IPS-18c (cell line): Measurements from ENCODE around the gene RAB33A.
A peak's percentile ranks its signal among the peaks of the same experiment; 100 is the strongest.

Experiments
- H3K4me3 ChIP-seq: 2 replicates; pipeline ENCODE4 v1.7.0; 2013; ENCODE audit warnings: low read depth, mild to moderate bottlenecking, low read length, moderate library complexity; ENCODE audit not compliant: insufficient read depth
- H3K9me3 ChIP-seq: one replicate; pipeline ENCODE4 v1.6.1; 2013; ENCODE audit warnings: mild to moderate bottlenecking, low read length, moderate library complexity; ENCODE audit not compliant: control insufficient read depth, insufficient read depth

The RAB33A gene

DNA sequence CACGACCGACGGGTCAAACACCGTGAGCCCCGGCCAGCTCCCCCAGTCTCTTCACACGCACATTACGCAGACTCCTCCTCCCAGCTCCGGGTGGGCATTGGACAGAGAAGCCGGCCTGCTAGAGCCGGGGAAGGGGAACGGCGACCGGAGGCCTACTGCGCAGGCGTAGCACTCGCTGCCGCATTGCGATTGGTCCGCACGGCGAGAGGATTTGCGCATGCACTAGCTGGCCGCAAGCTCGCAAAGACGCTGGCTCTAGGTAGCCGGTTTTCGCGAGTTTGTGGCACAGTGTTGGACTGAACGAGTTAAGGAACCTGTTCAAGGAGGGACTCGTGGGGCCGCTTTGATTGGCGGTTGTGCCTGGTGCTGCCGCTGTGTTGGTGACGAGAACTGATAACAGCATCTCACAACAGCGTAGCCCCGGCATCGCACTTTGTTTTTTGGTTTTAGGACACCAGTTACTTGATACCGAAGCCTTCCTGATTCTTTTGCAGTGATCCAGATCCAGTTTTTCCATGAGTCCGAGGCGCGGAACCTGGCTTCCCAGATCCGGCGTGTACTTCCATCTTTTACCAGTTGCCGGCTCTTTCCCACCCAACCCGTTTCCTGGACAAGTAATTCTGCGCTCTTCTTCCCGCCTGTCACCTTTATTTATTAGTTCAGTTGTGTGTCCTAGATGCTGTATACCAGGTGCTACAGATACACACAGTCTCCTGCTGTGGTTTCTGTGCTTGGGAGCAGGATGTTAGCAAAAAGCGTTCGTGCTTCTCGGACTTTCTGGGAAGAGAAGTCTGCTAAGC lies 5.9 kb upstream of the RAB33A start, which contains the start of gene AIFM1:
Gene AIFM1, minus strand, starts transcription at position 139 of the 800 bp plus-strand sequence. CDS start 185 bp downstream, outside the sequence.
- Histone ChIP-seq H3K9me3 (peaks cover 4% of the 10 kb centered on the region), H3K4me3 (peak within 1 kb of the TSS; percentile 69)

DNA sequence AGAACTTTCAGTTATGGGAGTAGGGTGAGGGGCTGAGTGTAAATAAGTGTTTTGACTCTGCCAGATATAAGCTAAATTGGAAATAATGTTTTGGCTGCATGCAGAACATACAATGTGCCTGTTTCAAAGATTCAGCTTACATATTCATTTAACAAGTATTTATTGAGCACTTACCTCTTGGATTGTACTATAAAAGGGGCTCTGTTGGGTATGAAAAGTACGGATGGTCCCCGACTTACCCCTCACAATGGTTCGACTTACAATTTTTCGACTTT lies 5.3 kb upstream of the RAB33A start:
- Histone ChIP-seq H3K9me3 (peaks cover 4% of the 10 kb centered on the region), H3K4me3 (peak overlapping the region; percentile 69; the same call in 1 of the 2 replicates)

DNA sequence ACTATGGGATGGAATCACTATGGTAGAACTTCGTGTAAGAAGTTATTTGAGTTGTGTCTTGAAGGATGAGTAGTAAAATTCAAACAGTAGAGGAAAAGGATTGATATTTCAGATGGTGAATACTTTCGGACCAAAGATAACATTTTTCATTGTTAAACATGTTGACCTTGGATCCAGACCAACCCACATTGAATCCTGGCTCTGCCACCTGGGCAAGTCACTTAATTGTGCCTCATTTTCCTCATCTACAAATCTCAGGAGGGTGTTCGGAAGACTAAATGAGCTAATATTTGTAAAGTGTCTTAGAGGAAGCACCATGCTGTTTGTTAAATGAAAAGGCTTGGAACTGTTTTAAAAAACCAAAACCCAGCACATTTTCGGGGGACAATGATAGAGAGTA lies 4.7 kb upstream of the RAB33A start:
- no peak overlapping the region for H3K4me3 ChIP-seq
- H3K9me3 ChIP-seq, result peaks cover 4% of the 10 kb centered on the region

DNA sequence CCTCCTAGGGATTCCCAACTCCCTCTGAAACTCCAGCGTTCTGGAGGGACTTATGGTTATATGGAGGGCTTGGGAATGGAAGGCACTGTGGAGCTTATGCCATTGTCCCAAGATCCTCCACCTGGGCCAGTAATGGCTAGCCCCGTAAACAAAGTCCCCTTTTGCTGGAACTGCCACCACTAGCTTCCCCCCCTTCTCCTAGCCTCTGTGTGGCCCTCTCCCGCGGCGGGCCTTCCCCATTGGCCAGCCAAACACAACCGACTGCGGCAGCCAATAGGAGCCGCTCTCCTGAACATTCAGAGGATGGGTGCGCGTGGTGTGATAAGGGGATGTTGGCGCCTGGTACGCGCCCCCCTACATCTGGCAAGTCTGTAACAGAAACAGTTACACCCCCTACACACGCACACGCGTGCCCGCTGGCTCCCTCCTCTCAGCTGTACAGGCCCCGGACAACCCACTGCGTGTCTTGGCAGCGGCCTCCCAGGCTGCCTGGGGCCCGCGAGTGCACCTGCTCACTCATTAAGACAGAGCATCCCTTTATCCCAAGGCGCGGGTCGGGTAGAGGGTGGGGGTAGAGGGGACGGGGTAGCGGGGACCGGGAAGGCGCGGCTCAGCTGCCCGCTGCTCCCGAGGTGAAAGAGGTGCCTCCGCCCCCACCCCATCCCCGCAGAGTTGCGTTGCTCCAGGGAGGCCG lies 863 bp upstream of the RAB33A start:
- peak overlapping the region; percentile 56 for H3K4me3 ChIP-seq

DNA sequence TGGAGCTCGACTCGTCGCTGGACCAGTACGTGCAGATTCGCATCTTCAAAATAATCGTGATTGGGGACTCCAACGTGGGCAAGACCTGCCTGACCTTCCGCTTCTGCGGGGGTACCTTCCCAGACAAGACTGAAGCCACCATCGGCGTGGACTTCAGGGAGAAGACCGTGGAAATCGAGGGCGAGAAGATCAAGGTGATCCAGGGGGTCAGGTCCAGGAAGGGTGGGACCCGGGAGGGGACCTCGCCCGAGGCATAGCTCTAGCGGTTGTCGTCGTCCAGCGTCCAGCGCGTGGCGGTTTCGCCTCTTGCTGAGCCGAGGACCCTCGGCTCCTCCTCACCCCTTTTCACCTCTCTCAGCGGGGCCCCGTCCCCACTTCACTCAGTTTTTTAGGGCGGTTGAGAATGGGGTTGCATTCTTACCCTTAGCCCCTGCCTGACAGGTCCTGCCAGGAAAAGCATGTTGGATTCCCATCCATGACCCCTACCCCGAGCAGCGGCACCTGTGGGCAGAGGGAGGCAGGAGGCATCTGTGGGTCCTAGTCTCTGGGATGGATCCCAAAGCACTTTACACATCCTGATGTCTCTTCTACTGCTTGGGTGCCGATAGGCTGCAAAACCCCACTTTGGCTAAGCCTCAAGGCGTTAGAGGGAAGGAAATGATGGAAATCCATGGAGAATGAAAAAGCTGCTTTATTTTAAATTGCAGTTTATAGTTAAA lies 524 bp downstream of the RAB33A start:
- H3K9me3 ChIP-seq, result peaks cover 2% of the 10 kb centered on the region
- H3K4me3 ChIP-seq, result peak overlapping the region; percentile 56

More for the DNA sequence above, 863 bp upstream of the RAB33A start:
- peaks cover 2% of the 10 kb centered on the region for H3K9me3 ChIP-seq

DNA sequence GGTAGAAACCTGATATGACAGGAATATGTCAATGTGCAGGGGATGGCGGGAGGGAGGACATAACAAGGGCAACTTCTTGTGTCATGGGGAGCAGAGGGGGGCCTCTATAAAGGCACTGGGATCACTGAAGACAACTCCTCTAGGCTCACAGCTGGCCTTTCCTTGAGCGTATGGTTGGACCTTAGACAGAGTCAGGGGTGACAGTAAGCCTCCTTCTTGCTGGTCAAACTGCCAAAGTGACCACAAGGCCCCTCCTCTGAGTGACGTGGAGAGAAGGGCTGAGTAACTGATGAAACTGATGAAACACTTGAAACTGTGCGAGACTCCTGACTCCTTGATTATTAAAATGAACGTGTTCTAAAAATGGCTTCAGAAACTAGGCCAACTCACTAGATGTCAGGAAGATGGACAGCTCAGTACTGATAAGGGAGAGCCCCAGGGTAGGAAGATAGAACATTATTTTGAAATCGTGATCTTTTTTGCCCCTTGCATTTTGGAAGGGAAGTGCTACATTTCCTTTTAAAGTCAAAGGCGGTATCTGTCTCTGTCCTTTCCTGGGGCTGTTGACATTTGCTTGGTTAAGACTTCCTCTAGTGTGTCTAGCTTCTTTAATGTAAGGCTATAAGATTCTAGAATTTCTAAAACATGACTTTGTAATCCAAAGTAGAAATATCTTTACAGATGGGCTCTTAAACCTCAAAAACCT lies 1.6 kb downstream of the RAB33A start:
- H3K9me3 ChIP-seq, result peaks cover 8% of the 10 kb centered on the region
- H3K4me3 ChIP-seq, result no peak overlapping the region

DNA sequence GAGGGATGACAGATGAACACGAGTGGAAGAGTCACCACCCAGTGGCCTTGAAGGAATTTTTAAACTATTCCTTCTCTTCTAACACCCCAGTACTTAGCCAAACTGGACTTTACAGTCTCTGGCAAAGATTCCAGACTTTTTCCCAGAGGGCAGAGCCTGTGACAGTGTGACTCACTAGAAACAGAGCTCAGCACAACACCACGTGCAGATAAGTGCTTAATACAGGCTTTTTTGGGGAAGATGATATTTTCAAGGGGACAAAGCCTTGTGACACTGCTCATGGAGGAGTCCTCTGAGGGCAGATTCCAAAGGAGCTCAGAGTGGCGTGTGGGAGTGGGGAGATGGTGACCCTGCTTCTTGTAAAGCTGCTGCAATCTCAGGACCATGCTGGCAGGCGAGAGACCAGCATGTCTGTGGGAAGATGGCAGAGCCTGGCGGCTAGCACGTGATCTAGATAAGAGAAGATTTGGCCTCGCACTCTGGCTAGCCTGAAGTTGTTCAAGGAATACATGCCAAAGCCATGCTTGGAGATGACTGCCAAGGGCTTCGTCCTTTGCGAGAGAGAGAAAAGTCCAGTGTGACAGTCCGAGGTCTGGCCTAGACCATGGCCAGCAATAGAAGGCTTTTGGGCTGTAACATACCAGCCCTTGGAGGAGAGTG lies 2.4 kb downstream of the RAB33A start:
- Histone ChIP-seq H3K9me3 (peaks cover 8% of the 10 kb centered on the region), H3K4me3 (no peak overlapping the region)

DNA sequence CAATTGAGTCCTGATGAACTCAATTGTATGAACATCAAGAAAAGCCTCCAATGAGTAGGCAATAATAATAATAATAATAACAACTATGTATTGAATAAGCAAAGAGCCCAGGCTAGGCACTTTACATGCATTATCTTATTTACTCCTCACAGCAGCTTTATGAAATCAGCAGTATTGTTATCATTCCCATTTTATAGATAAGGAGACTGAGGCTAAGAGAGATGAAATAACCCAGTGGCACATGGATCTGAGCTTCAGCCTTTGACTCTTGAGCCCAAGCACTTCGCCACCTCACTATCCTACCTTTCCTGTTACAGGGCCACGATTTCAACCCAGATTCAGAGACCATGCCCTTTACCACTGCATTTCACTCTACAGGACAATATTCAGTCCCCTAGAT lies 3.2 kb downstream of the RAB33A start:
- H3K9me3 ChIP-seq, result peaks cover 8% of the 10 kb centered on the region
- H3K4me3 ChIP-seq, result no peak overlapping the region

DNA sequence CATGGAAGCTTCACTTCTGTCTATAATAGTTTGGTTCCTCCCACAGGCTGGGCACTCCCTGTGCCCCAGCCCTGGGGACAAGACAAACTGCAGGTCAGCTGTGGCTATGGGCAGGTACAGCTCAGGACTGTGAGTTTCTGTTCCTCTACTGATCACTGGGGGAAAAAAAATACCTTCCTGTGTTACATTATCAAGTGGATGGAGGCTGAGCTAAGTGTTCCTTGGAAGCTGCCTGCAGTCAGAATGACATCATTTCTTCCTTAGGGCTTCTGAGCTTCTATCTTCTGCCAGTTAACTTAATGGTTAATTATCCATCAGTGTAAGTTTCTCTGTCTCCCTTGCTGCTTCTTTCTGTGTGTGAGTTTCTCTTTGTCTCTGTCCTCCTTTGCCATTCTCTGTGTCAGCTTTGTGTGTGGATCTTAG lies 4.6 kb downstream of the RAB33A start:
- Histone ChIP-seq H3K9me3 (peaks cover 8% of the 10 kb centered on the region), H3K4me3 (no peak overlapping the region)

DNA sequence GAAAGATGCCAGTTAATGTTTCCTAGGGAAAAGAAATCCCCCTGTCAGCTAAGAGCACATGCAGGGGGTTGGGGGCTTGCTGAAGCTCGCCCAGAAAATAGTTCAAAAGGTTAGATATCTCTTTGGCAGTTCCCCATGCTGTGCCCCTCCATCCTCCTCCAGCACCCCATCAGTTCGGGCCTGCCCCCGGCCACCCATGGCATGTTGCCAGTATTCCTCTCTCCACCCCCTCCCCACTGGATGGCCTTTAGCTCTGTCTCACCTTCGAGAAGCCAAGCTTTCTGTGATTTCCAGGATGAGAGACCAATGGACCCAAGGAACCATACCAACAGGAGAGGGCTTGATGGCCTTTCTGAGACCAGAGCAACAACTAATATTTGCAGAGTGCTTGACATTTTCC lies 5.2 kb downstream of the RAB33A start:
- Histone ChIP-seq H3K9me3 (peaks cover 8% of the 10 kb centered on the region), H3K4me3 (no peak overlapping the region)

DNA sequence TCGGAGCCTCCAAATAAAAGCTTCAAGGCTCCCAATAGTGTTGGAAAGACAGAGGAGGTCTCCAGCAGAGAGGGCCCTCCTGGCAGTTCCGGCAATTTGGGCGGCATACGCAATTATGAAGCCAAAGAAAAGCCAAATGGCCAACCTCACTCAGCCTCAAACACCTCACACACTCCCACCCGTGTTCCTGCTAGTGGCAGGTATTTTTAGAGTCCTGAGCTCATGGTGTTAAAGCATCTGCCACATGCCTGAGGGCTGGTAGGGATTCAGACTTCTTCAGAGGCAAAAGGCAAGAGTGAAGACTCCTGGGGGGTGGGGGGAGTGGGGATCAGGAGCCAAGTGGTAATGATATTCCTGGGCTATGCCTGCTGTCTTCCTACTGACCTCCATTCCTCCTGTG lies 7.4 kb downstream of the RAB33A start:
- peaks cover 10% of the 10 kb centered on the region for H3K9me3 ChIP-seq
- H3K4me3 ChIP-seq, result no peak overlapping the region

DNA sequence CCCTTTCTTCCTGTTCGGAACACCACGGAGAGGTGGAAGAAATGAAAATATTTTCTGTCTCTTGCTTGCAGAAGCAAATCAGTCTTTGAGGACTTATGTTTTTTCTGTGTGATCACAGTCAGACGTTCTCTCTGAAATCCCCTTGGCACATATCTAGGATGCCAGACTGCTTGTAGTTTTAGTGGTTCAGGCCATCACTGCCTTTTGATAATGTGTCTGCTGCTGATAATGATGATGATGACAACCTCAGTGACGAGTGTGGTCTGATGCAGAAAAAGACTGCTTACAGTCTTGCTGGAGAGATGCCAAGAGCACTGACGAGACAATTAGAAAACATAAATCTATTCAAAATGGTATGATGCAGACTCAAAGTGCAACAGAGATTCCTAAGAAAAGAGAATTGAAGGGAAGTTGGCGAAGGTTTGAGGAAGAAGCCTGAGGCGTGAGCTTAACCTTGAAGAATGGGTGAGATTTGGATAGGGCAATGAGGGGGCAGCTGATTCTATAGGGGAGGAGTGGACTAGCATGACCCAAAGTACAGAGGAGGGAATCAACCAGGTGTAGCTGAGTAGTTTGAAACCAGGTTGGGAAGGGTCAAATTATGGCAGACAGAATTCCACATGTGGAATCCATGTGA lies 7.9 kb downstream of the RAB33A start:
- Histone ChIP-seq H3K4me3 (no peak overlapping the region), H3K9me3 (peaks cover 14% of the 10 kb centered on the region)

DNA sequence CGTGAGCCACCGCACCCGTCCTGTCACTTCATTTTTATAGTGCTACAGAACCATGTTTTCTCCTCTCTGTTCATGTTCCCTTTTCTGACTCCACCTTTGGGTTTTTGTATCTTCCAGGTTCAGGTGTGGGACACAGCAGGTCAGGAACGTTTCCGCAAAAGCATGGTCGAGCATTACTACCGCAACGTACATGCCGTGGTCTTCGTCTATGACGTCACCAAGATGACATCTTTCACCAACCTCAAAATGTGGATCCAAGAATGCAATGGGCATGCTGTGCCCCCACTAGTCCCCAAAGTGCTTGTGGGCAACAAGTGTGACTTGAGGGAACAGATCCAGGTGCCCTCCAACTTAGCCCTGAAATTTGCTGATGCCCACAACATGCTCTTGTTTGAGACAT lies 12.4 kb downstream of the RAB33A start:
- Histone ChIP-seq H3K9me3 (peaks cover 12% of the 10 kb centered on the region), H3K4me3 (no peak overlapping the region; the same call in 1 of the 2 replicates)

DNA sequence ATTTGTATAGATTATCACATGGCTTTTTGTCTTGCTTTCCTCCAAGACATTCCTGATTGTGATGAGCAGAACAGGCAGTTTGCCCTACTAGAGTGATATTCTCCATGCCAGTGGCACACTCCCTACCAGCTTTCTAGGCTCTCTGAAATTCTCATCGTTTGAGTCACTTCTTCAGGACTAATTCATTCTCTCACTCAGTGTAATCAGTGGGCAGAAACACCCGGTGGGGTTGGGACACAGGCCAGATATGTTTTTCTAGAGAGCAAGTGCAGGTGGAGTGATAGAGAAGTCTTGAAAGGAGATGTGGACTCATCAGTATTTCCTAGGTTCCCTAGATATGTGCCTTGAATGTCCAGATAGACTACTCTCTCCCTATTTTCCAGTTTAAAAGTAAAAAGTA lies 13.1 kb downstream of the RAB33A start:
- peaks cover 14% of the 10 kb centered on the region for H3K9me3 ChIP-seq
- H3K4me3 ChIP-seq, result no peak overlapping the region

DNA sequence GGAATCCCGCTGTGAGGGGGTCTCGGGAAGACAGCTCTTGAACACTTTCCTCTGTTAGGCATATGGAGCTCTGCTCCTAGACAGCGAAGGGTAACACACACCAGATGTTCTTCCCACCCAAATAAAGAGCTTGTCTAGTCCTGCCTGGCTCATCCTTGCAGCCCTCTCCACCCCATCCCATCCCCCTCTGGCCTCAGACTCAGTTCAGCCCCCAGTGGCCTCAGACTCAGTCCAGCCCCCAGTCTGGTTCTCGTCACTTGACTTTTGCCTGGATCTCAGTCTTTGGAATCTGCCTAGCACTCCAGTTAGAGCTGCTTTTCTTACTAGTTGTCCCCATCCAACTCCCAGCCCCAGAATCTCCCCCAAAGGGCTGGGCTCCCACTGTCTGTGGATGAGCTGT lies 14.9 kb downstream of the RAB33A start:
- no peak overlapping the region for H3K4me3 ChIP-seq
- peaks cover 18% of the 10 kb centered on the region for H3K9me3 ChIP-seq

DNA sequence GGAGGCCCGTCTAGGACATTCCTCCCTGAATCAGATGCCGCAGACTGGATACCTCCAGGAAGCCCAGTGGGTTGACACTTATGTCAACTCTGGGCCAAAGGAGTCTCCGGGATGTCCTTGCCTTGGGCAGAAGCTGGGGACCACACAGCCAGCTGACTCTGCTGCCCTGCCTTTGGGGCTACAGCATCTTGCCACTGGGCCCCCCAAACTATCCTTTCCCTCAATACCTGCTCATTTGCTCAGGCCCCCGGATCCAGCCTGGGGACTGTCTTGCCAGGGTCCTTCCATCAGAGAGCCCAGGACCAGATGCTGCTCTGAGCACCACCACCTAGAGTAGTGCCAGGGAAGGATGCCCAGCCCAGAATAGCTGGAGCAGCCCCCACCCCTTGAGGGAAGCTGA lies 19.0 kb downstream of the RAB33A start:
- no peak overlapping the region for H3K4me3 ChIP-seq
- H3K9me3 ChIP-seq, result peaks cover 8% of the 10 kb centered on the region
